Hematopoietic multipotent progenitor cell treated with erythropoietin and hydrocortisone succinate and interleukin-3 and kit ligand, for 15 days (in vitro differentiated cells): ENCODE measurements around the gene IVL.
A peak's percentile ranks its signal among the peaks of the same experiment; 100 is the strongest.

Experiments used
- DNase-seq: peaks from one replicate; pipeline ENCODE4 v3.0.0-alpha.2; 2015; ENCODE audit warnings: low spot score

IVL gene

DNA sequence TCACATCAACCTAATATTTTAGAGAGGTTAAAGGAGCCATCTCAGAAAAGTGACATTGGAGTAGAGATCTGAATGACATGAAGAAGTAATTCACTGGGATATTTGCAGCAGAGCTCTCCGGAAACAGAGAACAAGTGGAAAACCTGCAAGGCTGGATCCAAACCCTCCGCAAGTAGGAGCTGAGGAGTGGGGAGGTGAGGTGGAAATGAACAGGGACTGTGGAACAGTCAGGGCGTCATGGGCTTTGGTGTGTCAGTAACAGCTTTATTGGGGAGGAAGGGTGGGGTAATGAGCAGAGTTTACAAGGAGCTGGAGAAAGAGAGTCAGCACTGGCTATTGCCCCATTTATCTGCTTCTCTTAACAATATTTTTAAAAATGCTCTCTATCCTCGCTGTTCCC, 9.3 kb upstream of the IVL start:
- no peak for DNase-seq

DNA sequence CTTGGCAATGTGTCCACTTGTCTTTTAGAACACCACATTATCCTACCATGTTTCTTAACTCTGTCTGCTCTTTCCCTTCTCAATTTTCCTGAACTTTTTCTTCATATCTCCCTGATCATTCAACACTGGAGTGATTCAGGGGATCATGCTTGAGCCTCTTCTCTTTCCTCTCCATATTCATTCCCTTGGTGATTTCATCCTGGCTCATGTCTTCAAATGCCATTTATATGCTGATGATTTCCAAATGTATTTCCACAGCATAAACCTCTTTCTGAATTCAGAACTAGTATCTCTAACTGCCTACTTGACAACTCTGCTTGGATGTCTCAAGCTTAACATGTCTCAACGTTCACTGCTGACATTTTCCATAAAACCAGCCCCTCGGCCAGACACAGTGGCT, 8.5 kb upstream of the IVL start:
- no peak for DNase-seq

DNA sequence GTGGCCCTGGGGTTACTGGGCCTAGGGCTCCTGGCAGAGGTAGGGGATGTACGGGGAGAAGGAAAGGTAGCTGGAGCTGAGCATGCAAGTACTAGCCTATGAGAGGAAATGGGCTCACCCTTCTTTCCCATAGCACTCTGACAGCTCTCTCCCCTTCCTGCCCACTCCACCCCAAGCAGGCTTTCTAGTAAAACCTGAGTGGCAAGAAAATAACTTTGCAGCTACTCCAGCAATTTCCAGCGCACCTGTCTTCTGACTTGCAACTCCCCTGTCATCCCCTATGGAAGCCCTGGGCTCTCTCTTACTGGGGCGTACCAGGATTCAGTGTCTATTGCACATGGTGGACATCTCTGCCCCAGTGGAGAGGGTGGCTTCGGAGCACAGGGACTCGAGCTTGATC, 6.7 kb upstream of the IVL start:
- DNase-seq: no peak

DNA sequence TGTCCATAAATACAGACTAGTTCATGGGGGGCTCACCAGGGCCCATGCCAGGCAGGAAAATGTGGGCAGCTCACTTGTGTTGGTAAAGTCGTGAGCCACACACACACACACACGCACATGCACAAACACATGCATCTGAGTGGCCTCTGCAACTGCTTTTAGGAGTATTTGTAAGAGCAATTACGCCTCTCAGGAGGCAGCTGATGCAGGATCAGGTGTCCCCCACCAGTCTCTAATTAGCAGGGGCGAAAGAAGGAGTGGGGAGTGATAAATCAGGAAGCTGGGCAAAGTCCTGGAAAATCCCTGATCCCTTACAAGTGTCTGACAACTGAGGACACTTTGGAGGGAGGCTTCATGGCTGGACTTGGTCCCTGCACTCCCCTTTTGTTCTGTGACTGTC, 5.7 kb upstream of the IVL start:
- no peak for DNase-seq

DNA sequence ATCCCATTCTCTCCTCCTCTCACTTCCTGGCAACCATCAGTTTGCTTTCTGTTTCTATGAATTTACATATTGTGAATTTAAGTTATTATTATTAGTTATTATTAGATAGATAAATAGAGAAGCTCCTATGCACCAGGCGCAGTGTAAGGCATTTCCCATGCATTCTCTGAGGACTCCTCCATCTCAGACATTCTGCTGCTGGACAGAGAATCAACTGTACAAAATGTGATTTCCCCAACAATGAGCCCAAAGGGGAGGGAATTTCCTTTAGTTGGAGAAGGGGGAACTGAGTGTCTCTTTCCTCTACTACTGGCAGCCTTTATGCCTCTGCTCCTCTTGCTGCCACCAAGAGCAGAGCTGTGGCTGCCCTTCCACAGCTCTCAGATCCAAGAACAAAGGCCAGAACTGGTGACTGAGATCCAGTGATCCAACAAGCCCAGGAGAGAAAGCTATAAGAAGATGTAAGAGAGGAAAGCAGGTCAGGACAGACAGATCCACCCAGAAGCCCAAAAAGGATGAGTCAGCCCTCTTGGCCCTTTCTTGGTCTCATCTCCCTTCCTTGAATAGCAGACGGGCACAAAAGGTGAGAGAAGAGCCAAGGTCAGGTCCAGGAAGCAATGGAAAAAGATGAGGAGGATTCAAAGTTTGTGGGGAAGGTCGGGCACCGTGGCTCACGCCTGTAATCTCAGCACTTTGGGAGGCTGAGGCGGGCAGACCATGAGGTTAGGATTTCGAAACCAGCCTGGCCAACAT, 3.5 kb upstream of the IVL start:
- no peak for DNase-seq

DNA sequence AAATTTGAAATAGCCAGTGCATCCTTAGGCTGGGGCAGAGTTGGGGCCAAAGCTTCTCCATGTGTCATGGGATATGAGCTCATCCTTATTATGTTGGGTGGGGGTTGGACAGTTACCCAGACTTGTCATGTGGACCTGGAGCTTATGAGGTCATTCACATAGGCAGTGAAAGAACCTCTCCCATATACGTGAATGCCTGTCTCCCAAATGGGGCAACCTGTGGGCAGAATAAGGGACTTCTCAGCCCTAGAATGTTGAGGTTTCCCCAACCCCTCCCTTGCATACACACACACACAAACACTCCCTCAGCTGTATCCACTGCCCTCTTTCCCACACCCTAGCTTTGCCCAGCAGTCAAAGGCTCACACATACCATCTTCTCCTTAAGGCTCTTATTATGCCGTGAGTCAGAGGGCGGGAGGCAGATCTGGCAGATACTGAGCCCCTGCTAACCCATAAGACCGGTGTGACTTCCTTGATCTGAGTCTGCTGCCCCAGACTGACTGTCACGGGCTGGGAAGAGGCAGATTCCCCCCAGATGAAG, 2.3 kb upstream of the IVL start:
- DNase-seq: no peak

DNA sequence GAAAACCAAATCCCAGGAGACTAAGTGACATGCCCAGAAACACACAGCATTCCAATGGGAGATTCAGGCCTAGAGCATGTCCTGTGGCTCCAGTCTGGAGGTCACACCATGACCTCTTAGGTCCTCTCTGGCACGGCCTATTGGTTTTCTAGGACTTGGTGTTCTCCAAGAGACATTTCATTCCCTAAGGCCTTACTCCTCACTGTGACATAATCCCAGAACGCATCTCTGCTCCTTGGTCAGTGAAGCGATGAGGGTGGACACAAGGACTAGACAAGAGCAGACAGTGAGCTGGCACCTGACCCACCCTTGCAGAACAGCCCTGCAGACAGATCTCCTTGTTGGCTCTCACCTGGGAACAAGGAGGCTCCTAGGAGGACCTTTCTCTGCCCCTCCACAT, 860 bp downstream of the IVL start:
- DNase-seq: no peak

DNA sequence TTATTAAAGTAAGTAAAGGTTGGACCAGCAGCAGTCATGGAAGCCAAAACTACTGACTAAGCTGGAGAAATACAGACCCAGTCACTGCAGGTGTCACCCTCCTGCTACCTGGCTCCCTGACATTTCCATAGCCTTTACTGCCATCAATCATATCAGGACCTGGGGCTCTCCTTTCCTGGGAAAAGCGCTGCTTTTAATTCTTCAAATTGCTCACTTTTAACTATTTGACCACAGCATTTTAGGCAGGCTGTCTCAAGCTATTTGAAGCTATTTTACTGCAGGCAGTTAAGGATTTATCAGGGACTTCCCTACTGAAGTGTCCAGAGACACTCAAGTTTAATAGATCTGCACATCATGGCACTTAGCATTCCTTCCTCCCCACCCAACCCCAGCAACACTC, 4.1 kb downstream of the IVL start:
- DNase-seq: no peak

DNA sequence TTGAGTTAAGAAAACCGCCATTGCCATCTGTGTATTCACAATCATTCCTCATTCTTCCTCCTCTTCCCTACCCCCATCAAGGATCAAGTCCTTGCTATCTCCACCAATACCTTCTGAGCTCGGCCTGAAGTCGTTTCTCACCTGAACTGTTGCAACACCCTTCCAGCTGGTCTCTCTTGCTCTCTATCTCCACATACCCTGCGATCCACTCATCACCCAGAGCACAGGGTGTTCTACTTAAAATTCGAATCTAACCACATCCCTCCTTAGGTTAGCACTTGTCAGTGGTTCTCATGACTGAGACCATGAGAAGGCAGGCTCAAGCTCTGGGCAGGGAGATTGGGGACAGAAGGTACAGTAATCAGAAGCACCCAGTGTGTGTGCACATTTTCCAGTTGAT, 4.6 kb downstream of the IVL start:
- DNase-seq: no peak

DNA sequence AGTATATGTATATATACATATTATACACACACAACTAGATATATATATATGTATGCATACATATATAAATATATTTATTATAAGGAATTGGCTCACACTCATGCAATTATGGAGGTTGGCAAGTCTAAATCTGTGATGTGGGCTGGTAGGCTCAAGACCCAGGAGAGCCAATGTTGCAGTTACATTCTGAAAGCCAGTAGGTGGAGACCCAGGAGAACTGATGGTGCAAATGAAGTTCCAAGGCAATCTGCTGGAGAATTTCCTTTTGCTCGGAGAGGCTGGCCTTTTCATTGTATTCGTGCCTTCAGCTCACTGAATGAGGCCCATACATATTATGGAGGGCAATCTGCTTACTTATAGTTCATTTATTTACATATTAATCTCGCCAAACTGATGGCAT, 9.4 kb downstream of the IVL start:
- DNase-seq: peak; percentile 3

DNA sequence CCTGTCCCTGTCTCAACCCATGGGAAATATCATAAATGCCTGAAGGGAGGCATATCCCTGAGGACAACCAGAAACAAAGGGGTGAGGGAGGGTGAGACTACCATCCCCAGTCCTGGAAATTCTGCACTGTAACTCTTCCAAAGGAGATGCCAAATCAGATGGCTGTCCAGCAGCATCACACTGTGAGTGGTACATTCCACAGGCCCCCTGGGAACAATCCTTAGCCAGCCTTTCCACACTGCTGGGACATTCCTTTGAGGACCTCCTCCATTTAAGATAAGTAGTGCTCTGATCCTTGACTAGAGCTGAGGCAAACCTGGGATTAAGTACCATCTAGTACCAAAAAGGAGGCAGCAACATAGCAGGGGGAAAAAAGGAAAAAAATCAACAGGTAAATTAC, 10.7 kb downstream of the IVL start:
- DNase-seq: no peak

DNA sequence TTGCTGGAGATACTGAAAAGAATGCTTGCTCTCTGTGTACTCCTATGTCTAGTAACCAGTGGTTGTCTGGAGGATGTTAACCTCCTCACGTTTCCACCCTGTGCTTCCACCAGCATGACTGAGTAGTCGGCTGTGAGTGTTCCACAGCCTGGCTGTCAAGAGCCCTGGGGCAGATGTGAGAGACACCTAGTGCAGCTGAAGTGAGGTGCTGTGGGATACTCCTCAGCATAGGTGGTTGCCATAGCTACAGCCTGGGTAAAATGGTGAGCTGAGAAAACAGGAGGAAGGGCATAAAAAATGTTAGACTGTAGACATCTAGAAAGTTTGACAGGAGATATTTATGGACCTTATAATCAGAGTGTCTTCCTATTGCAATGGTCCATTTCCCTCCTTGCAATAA, 15.8 kb downstream of the IVL start:
- DNase-seq: no peak

DNA sequence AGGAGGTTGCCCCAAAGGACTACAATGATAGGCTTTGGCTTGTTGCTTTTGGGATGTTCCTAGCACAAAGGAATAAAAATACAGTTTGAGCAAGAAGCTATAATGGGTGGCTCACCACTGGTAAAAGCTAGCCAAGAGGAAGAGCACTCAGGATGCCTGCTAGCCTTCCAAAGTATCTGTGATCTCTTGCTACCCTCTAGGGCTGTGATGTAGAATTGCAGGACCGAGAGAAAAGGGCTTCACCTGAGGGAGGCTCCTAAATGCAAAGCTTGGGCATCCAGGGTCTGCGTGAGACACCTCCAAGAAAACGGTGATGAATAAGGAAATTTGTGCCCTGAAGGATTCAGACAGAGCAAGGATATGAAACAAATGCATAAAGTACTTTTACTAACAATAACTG, 17.7 kb downstream of the IVL start:
- DNase-seq: no peak

DNA sequence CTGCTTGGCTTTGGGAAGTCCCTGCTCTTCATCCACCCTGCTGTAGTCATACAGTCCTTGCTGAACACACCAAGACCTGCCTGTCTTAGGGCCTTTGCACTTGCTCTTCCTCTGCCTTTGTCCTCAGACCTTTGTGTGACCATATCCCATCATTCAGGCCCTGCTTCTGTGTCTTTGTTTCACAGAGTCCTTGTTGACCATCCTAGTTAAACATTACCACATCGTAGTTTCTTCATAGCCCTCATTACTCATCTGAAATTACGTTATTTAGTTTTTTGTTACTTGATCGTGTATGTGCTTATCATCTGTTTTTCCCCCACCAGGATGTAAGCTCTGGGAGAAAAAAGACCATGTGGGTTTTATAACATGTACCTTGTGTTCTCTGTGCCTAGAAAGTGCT, 20.3 kb downstream of the IVL start:
- no peak for DNase-seq

DNA sequence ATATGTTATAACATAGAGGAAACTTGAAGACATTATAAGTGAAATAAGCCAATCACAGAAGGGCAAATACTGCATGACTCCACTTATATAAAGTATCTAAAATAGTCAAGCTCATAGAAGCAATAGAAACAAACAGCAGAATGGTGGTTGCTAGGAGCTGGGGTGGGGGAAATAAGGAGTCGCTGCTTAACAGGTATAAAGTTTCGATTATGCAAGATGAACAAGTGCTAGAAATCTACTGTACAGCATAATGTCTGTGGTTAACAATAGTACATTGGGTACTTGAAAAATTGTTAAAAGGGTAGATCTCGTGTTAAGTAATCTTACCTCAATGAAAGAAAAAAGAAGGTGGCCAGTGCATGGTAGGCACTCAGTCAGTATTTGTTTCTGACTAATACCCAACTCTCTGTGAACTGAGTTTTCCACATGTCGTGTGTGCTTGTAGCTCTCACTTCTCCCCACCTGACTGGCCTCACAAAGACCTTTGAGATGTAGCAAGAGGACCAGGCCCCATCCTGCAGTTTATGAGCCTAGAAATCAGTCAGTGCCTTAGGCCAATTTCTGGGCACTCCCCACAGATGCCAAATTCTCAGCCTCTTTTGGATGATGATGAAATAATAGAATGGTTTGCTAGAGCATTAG, 23.9 kb downstream of the IVL start:
- DNase-seq: no peak

DNA sequence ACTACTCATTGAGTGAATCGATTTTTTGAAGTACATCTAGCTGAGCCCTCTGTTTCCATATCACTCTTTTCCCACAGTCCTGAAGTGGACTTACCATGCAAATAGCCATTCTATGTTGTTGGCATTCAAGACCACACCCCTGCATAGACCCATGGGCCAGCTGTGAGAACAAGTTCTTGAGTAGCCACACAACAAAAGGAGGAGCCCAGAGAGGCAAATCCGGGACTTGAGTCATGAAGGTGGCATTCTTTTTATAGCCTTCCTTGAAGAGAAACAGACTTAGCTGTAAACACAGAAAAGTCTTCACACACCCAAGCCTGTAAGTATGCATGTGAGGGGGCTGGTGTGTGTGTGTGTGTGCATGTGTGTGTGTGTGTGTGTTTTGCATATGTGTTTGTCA, 24.9 kb downstream of the IVL start:
- no peak for DNase-seq

DNA sequence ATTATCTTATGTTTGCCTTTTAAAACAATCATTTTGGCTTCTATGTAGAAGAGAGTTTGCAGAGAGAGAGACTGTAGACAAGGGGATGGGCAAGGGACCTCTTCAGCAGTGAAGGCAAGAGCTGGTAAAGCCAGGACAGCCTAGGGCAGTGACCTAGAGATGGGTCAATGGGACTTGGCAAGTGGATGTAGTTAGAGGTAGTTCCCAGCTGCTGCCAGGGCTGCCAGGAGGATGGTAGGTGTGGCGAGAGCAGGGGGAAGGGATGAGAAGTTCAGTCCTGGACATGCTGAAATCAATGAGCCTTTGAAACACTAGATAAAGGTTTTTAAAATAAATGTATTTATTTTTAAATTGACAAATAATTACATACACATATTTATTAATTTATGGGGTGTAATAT, 32.3 kb downstream of the IVL start:
- DNase-seq: no peak

DNA sequence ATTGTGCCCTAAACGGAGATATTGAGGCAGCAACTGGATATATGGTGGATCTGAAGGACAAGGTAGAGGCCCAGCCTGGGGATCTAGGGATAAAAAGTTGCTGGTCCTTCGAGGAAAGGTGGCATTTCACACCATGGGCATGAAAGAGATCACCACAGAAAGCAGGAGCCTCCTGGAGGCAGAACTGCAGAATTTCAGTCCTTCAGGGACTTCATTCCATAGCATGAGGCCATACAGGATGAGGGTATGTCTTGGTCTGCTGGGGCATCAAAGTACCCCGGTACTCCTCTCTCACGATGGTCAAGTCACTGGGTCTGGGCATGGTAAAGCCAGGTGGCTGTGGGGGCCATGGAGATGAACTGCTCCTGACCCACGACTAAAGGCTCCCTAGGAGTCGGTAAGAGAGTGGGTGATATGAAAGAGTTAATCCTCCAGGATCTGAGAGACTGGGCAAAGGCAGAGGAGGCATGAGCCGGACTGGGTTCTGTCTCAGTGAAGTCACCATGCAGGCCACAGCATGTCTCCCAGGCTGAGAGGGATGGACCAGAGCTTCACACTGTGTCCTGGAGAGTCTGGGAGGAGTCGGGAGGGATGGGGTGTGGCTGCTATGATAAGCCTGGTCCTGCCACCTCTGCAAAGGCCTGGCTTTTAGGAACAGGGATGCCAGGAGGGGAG, 32.8 kb downstream of the IVL start:
- no peak for DNase-seq

DNA sequence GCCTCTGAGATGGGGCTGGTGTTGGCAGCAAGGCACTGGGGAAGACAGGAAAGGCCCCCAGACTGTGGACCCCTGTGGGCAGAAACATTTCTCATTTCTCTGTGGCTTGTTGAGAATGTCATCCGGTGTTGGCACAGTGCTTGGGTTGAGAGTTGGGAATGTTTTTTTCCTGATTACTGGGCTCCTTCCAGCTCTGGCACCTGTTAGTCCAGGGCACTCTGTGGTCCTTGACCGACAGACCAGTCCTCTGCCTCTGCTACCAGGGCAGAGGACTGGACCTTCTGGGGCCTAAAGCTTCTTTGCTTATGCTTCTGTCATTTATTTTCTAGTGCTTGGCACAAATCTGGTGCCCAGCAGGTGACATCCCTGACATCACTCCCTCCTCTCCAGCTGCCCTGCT, 33.8 kb downstream of the IVL start:
- no peak for DNase-seq

DNA sequence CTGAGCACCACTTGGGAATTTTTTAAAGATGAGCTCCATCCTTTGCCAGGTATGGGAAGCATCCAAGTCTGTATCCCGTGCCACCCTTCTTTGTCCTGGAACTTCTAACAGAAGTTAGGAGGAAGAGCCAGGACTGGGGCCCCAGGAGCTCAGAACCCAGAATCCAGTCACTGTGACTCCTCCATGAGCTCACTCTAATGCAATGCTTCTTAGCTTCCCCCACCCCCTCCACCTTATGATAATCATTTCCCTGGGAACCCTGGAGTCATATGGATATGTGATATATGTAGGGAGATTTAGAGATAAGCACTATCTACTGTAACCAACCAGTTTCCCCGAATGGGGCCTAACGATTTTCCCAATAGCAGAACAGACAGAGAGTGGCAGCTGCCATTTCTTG, 37.9 kb downstream of the IVL start:
- no peak for DNase-seq

DNA sequence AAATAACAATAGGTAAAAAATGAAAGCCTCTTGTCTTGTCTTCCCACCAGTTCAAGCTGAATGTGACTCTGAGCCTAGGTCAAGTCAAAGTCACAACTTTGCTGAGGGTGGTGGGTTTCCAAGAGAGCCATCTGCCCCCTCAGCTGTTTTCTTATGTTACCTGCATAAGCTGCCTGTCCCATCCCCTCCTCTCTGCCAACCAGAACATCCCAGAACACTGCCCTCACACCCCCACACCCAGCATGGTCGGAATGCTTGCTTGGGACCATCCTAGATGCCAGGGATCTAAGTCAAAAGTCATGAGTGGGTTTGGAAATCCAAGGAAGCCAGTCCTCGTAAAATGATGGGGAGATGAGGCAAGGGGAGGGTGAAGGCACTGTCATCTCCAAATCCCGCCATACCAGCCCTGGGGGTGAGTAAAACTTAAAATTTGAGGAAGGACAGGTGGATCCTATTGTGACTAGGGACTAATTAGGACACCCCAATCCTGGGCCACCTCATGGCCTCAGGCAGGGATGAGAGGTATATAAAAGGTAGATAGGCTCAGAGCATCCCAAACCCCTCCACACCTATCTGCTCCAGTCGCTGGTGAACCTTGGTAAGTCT, 38.4 kb downstream of the IVL start, which contains the start of gene SPRR5:
Gene SPRR5 (plus strand): TSS at position 556 of the 606 bp plus-strand sequence. CDS start 1,349 bp downstream, outside the sequence.
- no peak for DNase-seq

DNA sequence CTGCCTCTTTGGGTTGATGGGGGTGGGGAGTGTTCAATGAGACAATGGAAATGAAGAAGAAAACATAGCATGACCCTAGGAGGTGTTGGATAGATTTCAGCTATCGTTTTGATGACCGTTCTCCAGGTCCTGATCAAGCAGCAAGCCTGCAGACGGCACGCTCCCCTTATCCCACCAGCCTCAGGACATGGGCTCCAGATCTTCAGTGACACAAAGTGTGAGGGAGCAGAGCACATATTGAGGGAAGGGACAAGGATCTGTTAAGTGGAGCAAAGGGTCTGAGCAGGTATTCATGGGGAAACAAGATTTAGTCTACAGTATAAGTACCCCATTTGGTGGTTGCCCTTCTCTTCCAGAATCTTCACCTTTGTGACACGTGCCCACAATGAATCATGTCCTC, 43.4 kb downstream of the IVL start:
- DNase-seq: no peak

DNA sequence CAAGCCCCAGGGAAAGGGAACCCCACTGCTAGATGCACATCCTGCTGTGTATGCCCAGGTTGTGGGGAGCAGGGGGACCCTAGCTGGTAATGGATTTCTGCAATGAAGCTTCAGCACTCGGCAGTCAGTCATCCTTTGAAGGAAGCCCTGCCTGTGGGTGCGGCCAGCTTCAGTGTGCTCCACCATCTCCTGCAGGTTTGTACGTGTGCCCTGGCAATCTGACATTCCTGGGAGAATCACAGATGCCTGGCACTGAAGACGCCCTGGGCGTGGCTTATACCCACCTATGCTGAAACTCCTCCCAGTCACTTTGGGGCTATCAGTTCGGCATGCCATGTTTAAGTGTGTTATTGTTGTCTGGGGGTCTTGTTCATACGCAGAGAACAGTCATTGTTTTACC, 45.4 kb downstream of the IVL start:
- no peak for DNase-seq
